ENCODE data around the gene IGFBP6.
A peak's percentile ranks its signal among the peaks of the same experiment; 100 is the strongest.
"Not testable (repeated sequence)": the region's sequence is repeated elsewhere in the genome, so short reads cannot be mapped to it uniquely, and the experiment has no call there.

IGFBP6 gene

GRCh38 chr12:53070877-53071492 is 26.5 kb upstream of the IGFBP6 start:
- no peak for DNase-seq (ENCODE audit: low read depth)

DNA sequence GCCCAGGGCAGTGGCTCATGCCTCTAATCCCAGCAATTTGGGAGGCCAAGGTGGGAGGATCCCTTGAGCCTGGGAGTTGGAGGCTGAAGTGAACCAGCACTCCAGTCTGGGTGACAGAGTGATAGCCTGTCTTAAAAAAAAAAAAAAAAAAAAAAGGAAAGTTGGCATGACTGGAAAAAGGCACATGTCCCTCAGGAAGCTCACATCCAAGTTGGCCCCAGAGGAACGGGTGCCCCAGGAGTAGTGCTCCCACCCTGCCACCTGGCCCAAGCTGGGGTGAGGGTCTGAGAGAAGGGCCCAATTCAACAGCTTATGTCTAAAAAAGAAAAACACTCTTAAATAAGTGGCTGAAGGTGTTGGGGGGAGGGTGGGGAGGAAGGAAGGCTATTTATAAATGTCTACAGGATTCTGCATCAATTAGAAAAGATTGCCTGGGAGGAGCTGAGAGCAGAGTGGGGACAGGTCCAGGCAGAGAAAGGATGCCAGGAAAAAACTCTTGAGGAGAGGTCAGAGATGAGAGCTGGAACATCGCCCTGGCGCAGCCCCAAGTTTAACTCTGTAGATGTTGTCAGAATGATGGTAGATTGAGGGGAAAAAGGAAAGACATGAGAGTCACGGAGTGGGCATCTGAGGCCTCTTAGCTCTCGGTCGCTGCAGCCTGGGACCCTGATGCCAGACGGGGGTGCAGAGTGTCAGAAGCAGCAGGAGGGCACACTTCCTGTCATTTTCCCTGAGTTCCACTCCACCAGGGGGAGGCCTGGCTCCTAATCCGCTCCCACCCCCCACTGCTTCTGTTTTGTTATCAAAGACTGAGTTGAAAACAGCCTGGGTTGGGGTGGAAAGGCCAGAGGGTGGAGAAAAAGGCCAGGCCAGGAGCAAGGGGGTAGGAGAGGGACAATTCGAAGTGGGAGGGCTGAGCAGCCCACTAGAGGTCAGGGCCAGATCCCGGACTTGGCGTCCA is 25.6 kb upstream of the IGFBP6 start:
- no peak for DNase-seq (ENCODE audit: low read depth)

GRCh38 chr12:53073881-53074280 is 23.6 kb upstream of the IGFBP6 start:
- DNase-seq (ENCODE audit: low read depth) = no peak

DNA sequence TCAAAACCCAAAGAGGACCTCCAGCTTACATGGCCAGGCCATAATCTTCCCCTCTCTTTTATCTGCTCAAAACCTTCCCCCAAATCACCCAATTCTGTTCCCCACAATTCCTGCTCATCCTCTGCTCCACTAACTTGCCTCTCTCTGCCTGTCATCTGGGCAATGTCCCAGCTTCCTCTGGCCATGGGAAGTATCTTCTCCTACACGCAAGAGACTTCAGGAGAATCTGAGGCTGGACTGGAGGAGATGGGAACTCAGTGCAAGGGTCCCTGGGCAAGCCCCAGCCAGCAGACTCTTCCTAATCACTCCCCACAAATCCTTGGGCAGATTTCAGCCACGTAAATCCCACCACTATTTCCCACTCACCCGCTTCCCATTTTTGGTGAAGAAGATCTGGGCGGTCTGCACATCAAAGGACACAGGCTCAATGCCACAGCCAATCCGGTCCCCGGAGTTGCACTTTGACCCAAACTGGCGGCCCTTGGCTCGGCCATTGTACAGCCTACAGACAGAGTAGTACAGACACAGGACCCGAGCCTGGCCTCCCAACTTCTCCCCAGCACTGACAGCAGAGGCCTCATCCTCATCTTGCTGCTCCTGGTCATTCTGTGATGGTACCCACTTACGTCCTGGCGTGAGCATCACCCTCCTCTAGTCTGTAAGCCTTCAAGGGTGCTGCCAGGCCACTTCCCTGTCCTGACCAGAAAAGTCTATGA is 23.0 kb upstream of the IGFBP6 start:
- DNase-seq (ENCODE audit: low read depth) = no peak

- no peak for DNase-seq (ENCODE audit: low read depth)
These were observed 22.5 kb upstream of the IGFBP6 start for GRCh38 chr12:53074999-53075370.

DNA sequence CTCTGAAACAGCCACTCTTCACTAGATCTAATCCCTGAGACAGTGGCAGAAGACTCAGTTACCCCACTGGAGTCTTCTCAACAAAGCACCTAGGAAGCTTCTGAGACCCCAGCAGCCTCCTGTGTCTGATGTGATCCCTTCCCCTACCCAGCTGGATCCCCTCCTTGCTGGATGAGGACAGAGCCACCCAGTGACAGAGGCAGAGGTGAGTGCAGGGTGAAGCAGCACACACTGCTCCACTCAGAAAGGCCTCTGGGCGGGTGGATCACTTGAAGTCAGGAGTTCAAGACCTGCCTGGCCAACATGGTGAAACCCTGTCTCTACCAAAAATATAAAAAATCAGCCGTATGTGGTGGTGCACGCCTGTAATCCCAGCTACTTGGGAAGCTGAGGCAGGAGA is 21.0 kb upstream of the IGFBP6 start:
- no peak for DNase-seq (ENCODE audit: low read depth)

DNA sequence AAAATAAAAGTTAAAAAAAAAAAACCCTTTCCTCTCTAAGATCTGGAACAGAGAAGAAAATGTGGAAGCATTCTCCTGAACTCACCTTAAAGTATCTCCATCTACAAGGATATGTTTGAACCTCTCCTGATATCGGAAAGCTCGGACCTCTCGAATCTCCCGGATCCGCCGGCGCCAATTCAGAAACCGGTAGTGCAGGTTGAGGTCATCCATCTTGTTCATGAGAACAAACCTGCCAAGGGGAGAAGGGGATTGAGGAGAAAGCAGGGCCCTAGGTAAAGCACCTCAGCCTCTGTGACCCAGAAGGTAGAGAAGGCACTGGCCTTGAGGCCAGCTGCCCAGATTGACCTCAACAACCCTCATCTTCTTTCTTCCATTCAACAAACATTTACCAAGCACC is 20.4 kb upstream of the IGFBP6 start:
- no peak for DNase-seq (ENCODE audit: low read depth)

- no peak for DNase-seq (ENCODE audit: low read depth)
These were observed 18.8 kb upstream of the IGFBP6 start for GRCh38 chr12:53078425-53079225.

DNA sequence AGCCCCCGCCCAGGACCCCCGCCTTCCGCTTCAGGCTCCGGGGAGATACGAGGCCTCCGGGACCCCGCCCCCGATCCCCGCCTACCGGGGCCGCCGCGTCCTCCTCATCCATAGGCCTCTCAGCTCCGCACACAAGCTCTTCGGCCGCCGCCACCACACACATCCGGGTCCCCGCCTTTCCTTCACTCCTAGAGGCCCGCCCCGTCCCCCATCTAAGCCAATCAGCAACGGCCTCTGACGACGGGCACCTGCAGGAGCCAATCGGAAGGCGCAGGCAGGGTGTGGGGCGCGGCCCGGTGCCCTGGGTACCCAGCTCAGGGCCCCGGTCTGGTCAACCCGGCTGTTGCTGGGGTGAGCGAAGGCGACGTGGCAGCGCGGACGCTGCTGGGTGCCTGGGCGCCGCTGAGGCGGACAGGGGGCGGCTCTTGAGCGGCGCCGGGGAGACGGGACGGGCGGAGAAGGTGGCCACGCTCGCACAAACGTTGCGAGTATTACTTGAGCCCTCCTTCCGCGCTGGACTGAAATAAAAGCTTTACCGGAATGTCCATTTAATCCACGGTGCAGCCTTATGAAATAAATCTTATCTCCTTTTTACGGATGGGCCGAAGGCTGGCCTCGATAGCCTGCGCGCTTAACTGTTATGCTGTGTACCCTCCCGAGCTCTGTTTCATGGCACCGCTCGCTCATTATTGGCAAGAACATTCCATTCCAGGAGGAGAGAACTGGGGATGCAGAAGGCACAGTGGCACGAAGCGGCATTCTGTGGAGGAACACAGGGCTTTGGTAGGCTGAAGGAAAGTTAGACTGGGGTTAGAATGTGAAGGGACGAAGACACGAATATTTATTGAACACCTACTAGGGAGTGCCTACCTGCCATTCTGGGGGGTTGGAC is 18.0 kb upstream of the IGFBP6 start, which contains the start of gene SPRYD3:
Gene SPRYD3 (minus strand): TSS at position 165 of the 892 bp plus-strand sequence. CDS start 57 bp downstream, at position 108.
- DNase-seq (ENCODE audit: low read depth) = peak; percentile 92

GRCh38 chr12:53082637-53083175 is 14.8 kb upstream of the IGFBP6 start:
- DNase-seq (ENCODE audit: low read depth) = no peak

DNA sequence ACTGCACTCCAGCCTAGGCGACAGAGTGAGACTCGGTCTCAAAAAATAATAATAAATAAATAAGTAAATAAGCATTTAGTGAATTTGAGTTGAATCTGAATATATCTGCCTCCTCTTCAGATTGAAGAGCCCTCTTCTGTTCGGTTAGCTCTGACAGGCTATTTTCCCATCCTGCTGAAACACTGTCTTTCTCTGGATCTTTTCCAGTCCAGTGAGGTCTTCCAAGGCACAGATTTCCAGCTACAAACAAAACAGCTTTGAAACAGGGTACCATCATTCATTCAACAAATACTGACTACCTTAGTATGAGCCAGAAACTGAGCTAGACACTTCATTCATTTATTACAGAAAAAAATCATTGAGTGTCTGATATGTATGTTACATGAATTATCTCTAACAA is 11.1 kb upstream of the IGFBP6 start:
- no peak for DNase-seq (ENCODE audit: low read depth)

GRCh38 chr12:53090105-53090504 is 7.4 kb upstream of the IGFBP6 start:
- no peak for DNase-seq (ENCODE audit: low read depth)

DNA sequence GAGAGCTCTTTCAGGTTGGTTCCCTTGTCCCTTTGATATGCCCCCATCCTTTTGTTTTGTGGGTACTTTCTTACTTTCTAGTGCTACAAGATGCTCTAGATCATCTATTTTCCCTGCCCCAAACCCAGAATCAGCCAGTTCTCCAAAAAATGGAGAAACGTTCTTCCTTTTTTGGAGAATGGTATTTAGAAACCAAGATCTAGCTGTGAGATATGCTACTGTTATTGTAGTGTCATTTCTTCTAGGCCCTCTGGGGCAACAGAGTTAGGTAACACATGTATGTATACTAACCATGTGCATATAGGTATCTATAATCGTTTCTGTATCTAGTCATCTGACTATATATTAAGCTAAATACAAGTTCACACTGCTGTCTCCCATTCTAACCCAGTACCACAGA is 6.9 kb upstream of the IGFBP6 start:
- no peak for DNase-seq (ENCODE audit: low read depth)

DNA sequence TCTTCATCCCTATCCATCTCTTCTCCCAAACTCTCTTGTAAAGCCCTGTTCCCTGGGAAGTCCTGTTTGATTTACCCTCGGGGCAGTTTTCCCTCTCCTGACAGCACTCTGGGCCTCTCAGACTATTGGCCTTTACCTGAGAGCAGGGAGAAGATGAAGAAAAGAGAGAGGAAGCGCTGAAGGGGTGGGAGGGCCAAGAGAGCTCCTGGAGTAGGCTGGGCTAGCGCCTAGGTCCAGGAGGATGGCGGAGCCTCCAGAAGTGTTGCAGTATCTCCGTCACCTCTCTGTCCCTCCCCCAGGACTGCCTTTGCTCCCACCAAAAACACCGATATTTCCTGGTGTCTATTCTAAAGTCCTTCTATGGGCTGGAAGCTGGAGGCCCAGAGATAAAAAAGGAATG is 5.7 kb upstream of the IGFBP6 start:
- DNase-seq (ENCODE audit: low read depth) = no peak

- DNase-seq (ENCODE audit: low read depth) = no peak
These were observed 3.6 kb upstream of the IGFBP6 start for GRCh38 chr12:53093777-53094393.

DNA sequence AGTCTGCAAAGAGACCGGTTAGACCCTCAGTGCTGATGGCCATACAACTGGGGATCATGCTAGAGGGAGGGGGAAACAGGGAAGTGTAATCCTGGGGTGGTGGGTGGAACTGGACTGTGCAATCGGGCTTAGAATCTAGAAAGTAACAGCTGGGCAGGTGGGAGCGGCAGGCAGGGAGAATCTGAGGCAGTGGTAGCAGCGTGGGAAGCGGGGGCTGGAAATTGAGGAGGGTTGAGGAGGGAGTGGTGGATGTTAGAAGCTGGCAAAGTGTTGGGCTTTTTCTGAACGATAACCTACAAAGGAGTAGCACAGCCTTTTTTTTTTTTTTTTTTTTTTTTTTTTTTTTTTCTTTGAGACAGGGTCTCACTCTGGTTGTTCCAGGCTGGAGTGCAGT is 3.1 kb upstream of the IGFBP6 start:
- no peak for DNase-seq (ENCODE audit: low read depth)

GRCh38 chr12:53094796-53095595 is 2.5 kb upstream of the IGFBP6 start:
- DNase-seq (ENCODE audit: low read depth) = not testable (repeated sequence)

DNA sequence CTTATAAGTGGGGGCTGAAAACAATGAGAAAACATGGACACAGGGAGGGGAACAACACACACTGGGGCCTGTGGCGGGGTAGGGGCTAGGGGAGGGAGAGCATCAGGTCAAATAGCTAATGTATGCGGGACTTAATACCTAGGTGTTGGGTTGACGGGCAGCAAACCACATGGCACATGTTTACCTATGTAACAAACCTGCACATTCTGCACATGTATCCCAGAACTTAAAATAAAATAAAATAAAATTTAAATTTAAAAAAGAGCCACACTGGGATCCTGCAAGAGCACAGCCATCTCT is 1.9 kb upstream of the IGFBP6 start:
- not testable (repeated sequence) for DNase-seq (ENCODE audit: low read depth)

- no peak for DNase-seq (ENCODE audit: low read depth)
These were observed 1.3 kb upstream of the IGFBP6 start for GRCh38 chr12:53096089-53096741.

Measured in stimulated activated CD8-positive, alpha-beta memory T cell treated with anti-CD3 and anti-CD28 coated beads, Interleukin-15, amount 100 ng/mL, for 24 hours (primary cell).